ENCODE data around the gene CTBP2. TPM values are rescaled to one million over a fixed set of nuclear protein-coding genes. Genes with fewer than 3 reads are reported as not detected.

Gene CTBP2
- total RNA-seq, 1 donor from 2014 or later = 55.2 TPM

DNA sequence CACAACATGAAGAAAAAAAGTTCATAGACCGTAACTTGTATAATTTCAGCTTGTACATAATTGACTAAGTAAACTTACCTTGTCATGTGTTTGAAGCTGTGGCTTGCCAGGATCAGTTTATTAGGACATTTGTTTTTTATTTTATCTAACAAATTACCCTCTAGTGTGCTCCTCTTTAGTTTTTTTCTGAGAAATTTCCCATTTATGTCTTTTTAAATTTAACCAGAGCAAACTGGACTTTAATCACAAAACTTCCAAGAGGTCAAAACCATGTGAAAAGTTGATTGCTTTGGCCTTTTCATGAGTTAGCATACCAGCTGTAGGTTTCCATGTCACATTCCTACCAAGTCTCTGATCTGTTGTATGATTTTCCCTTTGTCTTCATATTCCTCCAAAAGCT, 176.0 kb downstream of the CTBP2 start:
- H3K27me3 ChIP-seq = no peaks in the 10 kb centered on the region
- no peaks in the 10 kb centered on the region for H3K36me3 ChIP-seq
- Mint-ChIP-seq H3K9me3 (no peaks in the 10 kb centered on the region), H3K4me3 (no peak overlapping the region), H3K4me1 (peaks cover 8% of the 10 kb centered on the region), H3K27ac (no peak overlapping the region), H3K27me3 (ENCODE audit: insufficient read depth, low read depth) (no peaks in the 10 kb centered on the region), H3K36me3 (peaks cover 42% of the 10 kb centered on the region)
- peaks cover 17% of the 10 kb centered on the region for H3K79me2 ChIP-seq (ENCODE audit: low read depth)
- DNase-seq (ENCODE audit: low spot score) = no peak
- no peak overlapping the region for H3K4me2 ChIP-seq
- H4K20me1 ChIP-seq (ENCODE audit: low read depth) = peaks cover 5% of the 10 kb centered on the region
- TF ChIP-seq EZH2 (IDR thresholded peaks at IDR 0.05) (no peak), EZH2phosphoT487 (IDR thresholded peaks at IDR 0.05) (no peak), CTCF (IDR thresholded peaks at IDR 0.05) (no peak)
- H3K9ac ChIP-seq = no peak overlapping the region
- H3K27ac ChIP-seq = no peak overlapping the region
- peaks cover 45% of the 10 kb centered on the region for H3F3A ChIP-seq (ENCODE audit: low read depth)
- no peak overlapping the region for H2AFZ ChIP-seq (replicated peaks)
- no peaks in the 10 kb centered on the region for H3K4me1 ChIP-seq
- no peak overlapping the region for H3K4me3 ChIP-seq
- H3K9me3 ChIP-seq (ENCODE audit: low read depth) = no peaks in the 10 kb centered on the region

GRCh38 chr10:124983321-124983720, 177.0 kb downstream of the CTBP2 start:
- Mint-ChIP-seq H3K4me1 (peaks cover 8% of the 10 kb centered on the region), H3K9me3 (no peaks in the 10 kb centered on the region), H3K4me3 (no peak overlapping the region), H3K27ac (peak overlapping the region; percentile 55), H3K27me3 (ENCODE audit: insufficient read depth, low read depth) (no peaks in the 10 kb centered on the region), H3K36me3 (peaks cover 33% of the 10 kb centered on the region)
- Histone ChIP-seq H3K4me1 (no peaks in the 10 kb centered on the region), H3K27me3 (no peaks in the 10 kb centered on the region), H3F3A (ENCODE audit: low read depth) (peaks cover 45% of the 10 kb centered on the region), H3K4me2 (no peak overlapping the region), H3K9ac (no peak overlapping the region), H3K4me3 (no peak overlapping the region), H3K9me3 (ENCODE audit: low read depth) (no peaks in the 10 kb centered on the region), H3K79me2 (ENCODE audit: low read depth) (peaks cover 24% of the 10 kb centered on the region), H4K20me1 (ENCODE audit: low read depth) (peaks cover 5% of the 10 kb centered on the region), H3K36me3 (no peaks in the 10 kb centered on the region), H3K27ac (no peak overlapping the region), H2AFZ (replicated peaks) (no peak overlapping the region)
- DNase-seq (ENCODE audit: low spot score) = no peak
- TF ChIP-seq CTCF (IDR thresholded peaks at IDR 0.05) (no peak), EZH2 (IDR thresholded peaks at IDR 0.05) (no peak), EZH2phosphoT487 (IDR thresholded peaks at IDR 0.05) (no peak)

DNA sequence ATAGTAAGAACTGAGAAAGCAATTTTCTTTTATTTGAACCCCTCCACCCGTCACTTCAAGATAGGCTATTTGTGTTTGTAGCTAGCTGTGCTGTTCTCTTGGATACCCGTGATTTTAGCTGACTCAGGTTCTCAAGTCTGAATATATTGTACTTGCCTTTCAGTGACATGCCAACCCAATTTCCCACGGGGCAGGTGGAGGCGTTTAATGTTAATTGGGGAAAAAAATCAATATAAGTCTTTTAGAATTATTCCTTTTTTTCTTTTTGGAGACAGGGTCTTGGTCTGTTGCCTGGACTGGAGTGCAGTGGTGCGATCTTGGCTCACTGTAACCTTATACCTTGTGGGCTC, 182.0 kb downstream of the CTBP2 start:
- Histone ChIP-seq H3K4me1 (no peaks in the 10 kb centered on the region), H2AFZ (replicated peaks) (no peak overlapping the region), H3K4me2 (no peak overlapping the region), H3F3A (ENCODE audit: low read depth) (peaks cover under 1% of the 10 kb centered on the region), H3K36me3 (peaks cover 3% of the 10 kb centered on the region), H3K9ac (no peak overlapping the region), H3K79me2 (ENCODE audit: low read depth) (peaks cover 26% of the 10 kb centered on the region), H3K27me3 (no peaks in the 10 kb centered on the region), H3K9me3 (ENCODE audit: low read depth) (no peaks in the 10 kb centered on the region), H4K20me1 (ENCODE audit: low read depth) (peaks cover 6% of the 10 kb centered on the region), H3K27ac (no peak overlapping the region), H3K4me3 (no peak overlapping the region)
- Mint-ChIP-seq H3K9me3 (no peaks in the 10 kb centered on the region), H3K4me1 (peaks cover 13% of the 10 kb centered on the region), H3K4me3 (no peak overlapping the region), H3K36me3 (peaks cover 23% of the 10 kb centered on the region), H3K27ac (no peak overlapping the region), H3K27me3 (ENCODE audit: insufficient read depth, low read depth) (no peaks in the 10 kb centered on the region)
- DNase-seq (ENCODE audit: low spot score) = no peak
- TF ChIP-seq CTCF (IDR thresholded peaks at IDR 0.05) = no peak
- TF ChIP-seq EZH2 (IDR thresholded peaks at IDR 0.05) = no peak
- no peak for TF ChIP-seq EZH2phosphoT487 (IDR thresholded peaks at IDR 0.05)

All from neural progenitor cell (in vitro differentiated cells).